ENCODE data around the gene PDIA4.

PDIA4 gene

GRCh38 chr7:148958061-148958460 lies 70.2 kb downstream of the PDIA4 start:
- TF ChIP-seq TAF1 (IDR thresholded peaks at IDR 0.05; ENCODE audit: borderline replicate concordance, low read depth, low read length) = no peak
- no peak for TF ChIP-seq POLR2A (IDR thresholded peaks at IDR 0.05; ENCODE audit: low read depth, low read length)
- no peak for TF ChIP-seq POLR2AphosphoS5 (IDR thresholded peaks at IDR 0.05; ENCODE audit: low read depth, low read length)
- DNase-seq (ENCODE audit: insufficient read length) (no peak), FAIRE-seq (no peak)

- no peak for DNase-seq (ENCODE audit: insufficient read length)
- TF ChIP-seq POLR2A (IDR thresholded peaks at IDR 0.05; ENCODE audit: low read depth, low read length) (no peak), TAF1 (IDR thresholded peaks at IDR 0.05; ENCODE audit: borderline replicate concordance, low read depth, low read length) (no peak), POLR2AphosphoS5 (IDR thresholded peaks at IDR 0.05; ENCODE audit: low read depth, low read length) (no peak)
- no peak for FAIRE-seq
Measured at GRCh38 chr7:148954766-148955165, 73.5 kb downstream of the PDIA4 start.

- no peak for FAIRE-seq
- DNase-seq (ENCODE audit: insufficient read length) = no peak
- TF ChIP-seq POLR2AphosphoS5 (IDR thresholded peaks at IDR 0.05; ENCODE audit: low read depth, low read length) (no peak), TAF1 (IDR thresholded peaks at IDR 0.05; ENCODE audit: borderline replicate concordance, low read depth, low read length) (no peak), POLR2A (IDR thresholded peaks at IDR 0.05; ENCODE audit: low read depth, low read length) (no peak)
Measured at GRCh38 chr7:148953676-148954075, 74.6 kb downstream of the PDIA4 start.

Data from GM12892 (cell line).